ENCODE data around the gene CAT. TPM values are rescaled to one million over a fixed set of nuclear protein-coding genes. Genes with fewer than 3 reads are reported as not detected.

The CAT gene
- total and polyA plus RNA-seq, 9 of the 15 experiments (the other 6 are each of a cell fraction or from before 2014, with no cell fraction given) = 86.7 to 183 (median 114) TPM

DNA sequence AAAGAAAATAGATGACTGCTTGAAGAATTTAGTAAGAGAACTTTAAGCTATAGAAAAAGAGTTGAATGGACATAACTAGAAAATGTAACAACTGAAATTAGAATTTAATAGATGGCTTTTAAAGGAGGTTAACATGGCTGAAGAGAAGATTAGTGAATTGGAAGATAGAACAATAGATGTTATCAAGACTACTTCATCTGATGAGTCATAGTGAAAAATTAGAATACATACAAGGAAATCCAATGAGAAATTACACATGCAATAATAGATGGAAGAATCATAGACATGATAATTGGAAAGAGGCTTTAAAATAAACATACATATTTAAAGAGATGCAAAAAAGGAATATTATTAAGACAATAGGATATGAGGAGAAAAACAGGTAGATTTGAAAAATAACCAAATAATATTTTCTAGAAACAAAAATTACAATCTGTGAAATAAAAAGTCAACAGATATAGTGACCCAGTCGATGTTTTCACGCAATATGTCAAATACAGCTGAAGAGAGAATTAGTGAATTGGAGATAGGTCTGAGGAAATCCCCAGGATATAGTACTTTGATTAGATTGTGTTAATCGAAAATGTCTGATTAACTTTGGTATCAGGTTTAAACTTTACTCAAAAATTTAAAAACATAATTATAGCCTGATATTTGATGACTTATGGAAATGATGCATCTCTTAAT, 28.2 kb downstream of the CAT start (continued):
- TF ChIP-seq MYBL2 (IDR thresholded peaks at IDR 0.05; ENCODE audit: low read depth) = no peak
- no peak for TF ChIP-seq MYBL2 (CRISPR knock-in tag; IDR thresholded peaks at IDR 0.05; ENCODE audit: borderline replicate concordance)
- TF ChIP-seq, protein P1, sequence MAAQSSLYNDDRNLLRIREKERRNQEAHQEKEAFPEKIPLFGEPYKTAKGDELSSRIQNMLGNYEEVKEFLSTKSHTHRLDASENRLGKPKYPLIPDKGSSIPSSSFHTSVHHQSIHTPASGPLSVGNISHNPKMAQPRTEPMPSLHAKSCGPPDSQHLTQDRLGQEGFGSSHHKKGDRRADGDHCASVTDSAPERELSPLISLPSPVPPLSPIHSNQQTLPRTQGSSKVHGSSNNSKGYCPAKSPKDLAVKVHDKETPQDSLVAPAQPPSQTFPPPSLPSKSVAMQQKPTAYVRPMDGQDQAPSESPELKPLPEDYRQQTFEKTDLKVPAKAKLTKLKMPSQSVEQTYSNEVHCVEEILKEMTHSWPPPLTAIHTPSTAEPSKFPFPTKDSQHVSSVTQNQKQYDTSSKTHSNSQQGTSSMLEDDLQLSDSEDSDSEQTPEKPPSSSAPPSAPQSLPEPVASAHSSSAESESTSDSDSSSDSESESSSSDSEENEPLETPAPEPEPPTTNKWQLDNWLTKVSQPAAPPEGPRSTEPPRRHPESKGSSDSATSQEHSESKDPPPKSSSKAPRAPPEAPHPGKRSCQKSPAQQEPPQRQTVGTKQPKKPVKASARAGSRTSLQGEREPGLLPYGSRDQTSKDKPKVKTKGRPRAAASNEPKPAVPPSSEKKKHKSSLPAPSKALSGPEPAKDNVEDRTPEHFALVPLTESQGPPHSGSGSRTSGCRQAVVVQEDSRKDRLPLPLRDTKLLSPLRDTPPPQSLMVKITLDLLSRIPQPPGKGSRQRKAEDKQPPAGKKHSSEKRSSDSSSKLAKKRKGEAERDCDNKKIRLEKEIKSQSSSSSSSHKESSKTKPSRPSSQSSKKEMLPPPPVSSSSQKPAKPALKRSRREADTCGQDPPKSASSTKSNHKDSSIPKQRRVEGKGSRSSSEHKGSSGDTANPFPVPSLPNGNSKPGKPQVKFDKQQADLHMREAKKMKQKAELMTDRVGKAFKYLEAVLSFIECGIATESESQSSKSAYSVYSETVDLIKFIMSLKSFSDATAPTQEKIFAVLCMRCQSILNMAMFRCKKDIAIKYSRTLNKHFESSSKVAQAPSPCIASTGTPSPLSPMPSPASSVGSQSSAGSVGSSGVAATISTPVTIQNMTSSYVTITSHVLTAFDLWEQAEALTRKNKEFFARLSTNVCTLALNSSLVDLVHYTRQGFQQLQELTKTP (IDR thresholded peaks at IDR 0.05; ENCODE audit: low read depth in 1 of 2, partially characterized antibody in 2 of 2) = no peak
- no peak for TF ChIP-seq TFAM (CRISPR knock-in tag; conservative IDR thresholded peaks at IDR 0.05)
- TF ChIP-seq NUFIP1 (IDR thresholded peaks at IDR 0.05; ENCODE audit: partially characterized antibody) = no peak
- no peak for TF ChIP-seq TOE1 (IDR thresholded peaks at IDR 0.05; ENCODE audit: borderline replicate concordance)
- TF ChIP-seq TOE1 (CRISPR knock-in tag; IDR thresholded peaks at IDR 0.05; ENCODE audit: borderline replicate concordance, low read depth) = no peak
- no peak for TF ChIP-seq TBP (optimal IDR thresholded peaks at IDR 0.05; ENCODE audit: low read depth, low read length)
- no peak for TF ChIP-seq ZBTB7A (IDR thresholded peaks at IDR 0.05; ENCODE audit: borderline replicate concordance, control insufficient read depth, low read depth, low read length)
- TF ChIP-seq, protein P2, sequence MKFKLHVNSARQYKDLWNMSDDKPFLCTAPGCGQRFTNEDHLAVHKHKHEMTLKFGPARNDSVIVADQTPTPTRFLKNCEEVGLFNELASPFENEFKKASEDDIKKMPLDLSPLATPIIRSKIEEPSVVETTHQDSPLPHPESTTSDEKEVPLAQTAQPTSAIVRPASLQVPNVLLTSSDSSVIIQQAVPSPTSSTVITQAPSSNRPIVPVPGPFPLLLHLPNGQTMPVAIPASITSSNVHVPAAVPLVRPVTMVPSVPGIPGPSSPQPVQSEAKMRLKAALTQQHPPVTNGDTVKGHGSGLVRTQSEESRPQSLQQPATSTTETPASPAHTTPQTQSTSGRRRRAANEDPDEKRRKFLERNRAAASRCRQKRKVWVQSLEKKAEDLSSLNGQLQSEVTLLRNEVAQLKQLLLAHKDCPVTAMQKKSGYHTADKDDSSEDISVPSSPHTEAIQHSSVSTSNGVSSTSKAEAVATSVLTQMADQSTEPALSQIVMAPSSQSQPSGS (CRISPR knock-in tag; IDR thresholded peaks at IDR 0.05) = no peak
- peak; percentile 56 to 64 for TF ChIP-seq TRIM24 (IDR thresholded peaks at IDR 0.05)
- TF ChIP-seq ZNF12 (CRISPR knock-in tag; IDR thresholded peaks at IDR 0.05) = no peak
- TF ChIP-seq, protein P3, sequence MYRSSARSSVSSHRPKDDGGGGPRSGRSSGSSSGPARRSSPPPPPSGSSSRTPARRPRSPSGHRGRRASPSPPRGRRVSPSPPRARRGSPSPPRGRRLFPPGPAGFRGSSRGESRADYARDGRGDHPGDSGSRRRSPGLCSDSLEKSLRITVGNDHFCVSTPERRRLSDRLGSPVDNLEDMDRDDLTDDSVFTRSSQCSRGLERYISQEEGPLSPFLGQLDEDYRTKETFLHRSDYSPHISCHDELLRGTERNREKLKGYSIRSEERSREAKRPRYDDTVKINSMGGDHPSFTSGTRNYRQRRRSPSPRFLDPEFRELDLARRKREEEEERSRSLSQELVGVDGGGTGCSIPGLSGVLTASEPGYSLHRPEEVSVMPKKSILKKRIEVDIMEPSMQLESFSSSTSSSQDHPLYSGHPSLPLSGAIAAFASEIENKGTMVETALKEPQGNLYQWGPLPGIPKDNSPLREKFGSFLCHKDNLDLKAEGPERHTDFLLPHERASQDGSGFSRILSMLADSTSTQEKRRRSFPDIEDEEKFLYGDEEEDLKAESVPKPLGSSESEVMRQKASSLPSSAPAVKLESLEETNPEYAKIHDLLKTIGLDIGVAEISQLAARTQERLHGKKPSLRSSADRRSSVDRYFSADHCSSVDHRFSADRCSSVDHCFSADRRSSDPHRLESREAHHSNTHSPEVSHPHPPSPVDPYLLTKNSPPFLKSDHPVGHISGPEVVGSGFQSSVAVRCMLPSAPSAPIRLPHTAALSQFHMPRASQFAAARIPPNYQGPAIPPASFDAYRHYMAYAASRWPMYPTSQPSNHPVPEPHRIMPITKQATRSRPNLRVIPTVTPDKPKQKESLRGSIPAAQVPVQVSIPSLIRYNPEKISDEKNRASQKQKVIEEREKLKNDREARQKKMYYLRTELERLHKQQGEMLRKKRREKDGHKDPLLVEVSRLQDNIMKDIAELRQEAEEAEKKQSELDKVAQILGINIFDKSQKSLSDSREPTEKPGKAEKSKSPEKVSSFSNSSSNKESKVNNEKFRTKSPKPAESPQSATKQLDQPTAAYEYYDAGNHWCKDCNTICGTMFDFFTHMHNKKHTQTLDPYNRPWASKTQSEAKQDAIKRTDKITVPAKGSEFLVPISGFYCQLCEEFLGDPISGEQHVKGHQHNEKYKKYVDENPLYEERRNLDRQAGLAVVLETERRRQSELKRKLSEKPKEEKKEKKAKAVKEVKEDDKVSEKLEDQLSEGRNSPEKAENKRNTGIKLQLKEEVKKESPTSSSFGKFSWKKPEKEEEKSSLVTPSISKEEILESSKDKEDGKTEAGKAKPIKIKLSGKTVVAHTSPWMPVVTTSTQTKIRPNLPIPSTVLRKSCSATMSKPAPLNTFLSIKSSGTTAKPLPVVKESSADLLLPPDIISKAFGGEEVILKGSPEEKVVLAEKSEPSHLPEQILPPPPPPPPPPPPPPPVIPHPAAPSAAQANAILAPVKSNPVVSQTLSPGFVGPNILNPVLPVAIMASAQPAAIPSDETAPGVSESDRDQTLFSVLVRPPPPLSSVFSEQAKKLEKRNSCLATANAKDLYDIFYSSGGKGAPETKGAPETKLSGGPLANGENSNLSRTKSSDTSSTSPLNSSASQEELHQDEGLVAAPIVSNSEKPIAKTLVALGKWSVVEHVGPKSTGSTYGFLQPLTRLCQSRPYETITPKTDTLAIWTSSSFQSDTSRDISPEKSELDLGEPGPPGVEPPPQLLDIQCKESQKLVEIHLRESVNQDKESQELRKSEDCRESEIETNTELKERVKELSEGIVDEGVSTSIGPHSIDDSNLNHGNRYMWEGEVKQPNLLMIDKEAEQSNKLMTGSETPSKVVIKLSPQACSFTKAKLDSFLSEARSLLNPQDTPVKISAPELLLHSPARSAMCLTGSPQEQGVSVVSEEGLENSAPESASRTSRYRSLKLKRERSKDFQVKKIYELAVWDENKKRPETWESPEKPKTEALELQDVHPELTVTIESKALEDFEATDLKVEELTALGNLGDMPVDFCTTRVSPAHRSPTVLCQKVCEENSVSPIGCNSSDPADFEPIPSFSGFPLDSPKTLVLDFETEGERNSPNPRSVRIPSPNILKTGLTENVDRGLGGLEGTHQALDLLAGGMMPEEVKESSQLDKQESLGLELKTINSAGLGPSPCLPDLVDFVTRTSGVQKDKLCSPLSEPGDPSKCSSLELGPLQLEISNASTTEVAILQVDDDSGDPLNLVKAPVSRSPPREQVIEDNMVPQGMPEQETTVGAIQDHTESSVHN (IDR thresholded peaks at IDR 0.05; ENCODE audit: borderline replicate concordance in 1 of 2, low read depth in 1 of 2) = no peak
- TF ChIP-seq DACH1 (IDR thresholded peaks at IDR 0.05; ENCODE audit: partially characterized antibody) = no peak
